SU-DHL-6 (cell line): ENCODE measurements around the gene XRCC6.

Source experiments
- EZH2phosphoT487 ChIP-seq: fragments of 200-600 bp; sonication (generic), shearing (Covaris generic); conservative IDR thresholded peaks from 2 replicates; pipeline ENCODE4 v1.6.1; 2018; ENCODE audit warnings: mild to moderate bottlenecking, antibody characterized with exemption, low read length, moderate library complexity, mixed read lengths
- TF ChIP-seq, protein P1 (sequence below): fragments of 200-600 bp; sonication (generic); IDR thresholded peaks from one replicate; pipeline ENCODE4 v1.5.1; 2017; ENCODE audit warnings: antibody characterized with exemption, mild to moderate bottlenecking, low read length, moderate library complexity; ENCODE audit not compliant: insufficient read depth, poor library complexity, severe bottlenecking

DNA sequence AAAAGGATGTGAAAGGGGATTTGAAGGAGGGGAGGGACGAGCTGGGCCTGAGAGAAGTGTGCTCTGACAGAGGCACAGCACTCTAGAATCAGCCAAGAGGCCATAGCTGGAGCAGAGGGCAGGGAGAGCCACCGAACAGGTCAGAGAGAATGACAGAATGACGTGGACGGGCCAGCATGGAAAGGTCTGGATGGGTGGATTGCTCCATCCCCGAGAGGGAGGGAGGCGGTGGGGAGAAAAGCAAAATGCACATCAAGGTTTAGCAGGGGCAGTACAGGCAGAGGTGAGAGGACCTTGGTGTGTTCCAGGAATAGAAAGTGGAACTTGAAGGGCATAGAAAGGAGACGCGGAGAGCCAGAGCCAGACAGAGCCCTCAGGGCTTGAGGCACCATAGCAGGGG, 38.4 kb upstream of the XRCC6 start:
- TF ChIP-seq, protein P1, sequence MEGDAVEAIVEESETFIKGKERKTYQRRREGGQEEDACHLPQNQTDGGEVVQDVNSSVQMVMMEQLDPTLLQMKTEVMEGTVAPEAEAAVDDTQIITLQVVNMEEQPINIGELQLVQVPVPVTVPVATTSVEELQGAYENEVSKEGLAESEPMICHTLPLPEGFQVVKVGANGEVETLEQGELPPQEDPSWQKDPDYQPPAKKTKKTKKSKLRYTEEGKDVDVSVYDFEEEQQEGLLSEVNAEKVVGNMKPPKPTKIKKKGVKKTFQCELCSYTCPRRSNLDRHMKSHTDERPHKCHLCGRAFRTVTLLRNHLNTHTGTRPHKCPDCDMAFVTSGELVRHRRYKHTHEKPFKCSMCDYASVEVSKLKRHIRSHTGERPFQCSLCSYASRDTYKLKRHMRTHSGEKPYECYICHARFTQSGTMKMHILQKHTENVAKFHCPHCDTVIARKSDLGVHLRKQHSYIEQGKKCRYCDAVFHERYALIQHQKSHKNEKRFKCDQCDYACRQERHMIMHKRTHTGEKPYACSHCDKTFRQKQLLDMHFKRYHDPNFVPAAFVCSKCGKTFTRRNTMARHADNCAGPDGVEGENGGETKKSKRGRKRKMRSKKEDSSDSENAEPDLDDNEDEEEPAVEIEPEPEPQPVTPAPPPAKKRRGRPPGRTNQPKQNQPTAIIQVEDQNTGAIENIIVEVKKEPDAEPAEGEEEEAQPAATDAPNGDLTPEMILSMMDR: no peak
- no peak for TF ChIP-seq EZH2phosphoT487
